HG03571 (cell line): ENCODE measurements around the gene LNX1.

Source experiments
- ATAC-seq: cut with Tn5 transposase; IDR thresholded peaks from one replicate; pipeline ENCODE4 v1.9.1; 2021; ENCODE audit not compliant: unreplicated experiment

Gene LNX1

GRCh38 chr4:53591372-53591892 is at the start of gene LNX1:
Gene LNX1, minus strand, starts transcription at chr4:53591486. Its CDS starts 17,484 bp downstream, at chr4:53574002.
- ATAC-seq, result no peak

GRCh38 chr4:53640576-53641453 is 49.5 kb upstream of the LNX1 start:
- ATAC-seq, result no peak

- ATAC-seq, result no peak
Measured at GRCh38 chr4:53638919-53639318, 47.6 kb upstream of the LNX1 start.

DNA sequence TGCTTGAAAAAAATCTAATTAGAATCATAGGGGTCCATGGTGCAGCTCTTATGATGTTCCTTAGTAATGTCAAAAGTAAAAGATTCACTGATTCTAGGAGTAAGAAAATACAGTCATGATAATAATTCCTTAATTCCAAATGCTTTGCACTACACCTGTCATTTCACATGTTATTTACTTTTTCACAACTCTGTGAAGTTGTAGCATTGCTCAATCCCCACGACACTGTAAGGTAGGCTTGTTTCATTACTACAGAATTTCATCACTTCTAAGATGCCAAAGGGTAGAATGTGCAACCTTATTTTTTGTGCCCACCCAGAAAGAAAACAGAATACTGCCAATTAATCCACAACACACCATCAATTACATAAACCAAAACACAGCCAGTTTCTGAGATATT is 46.1 kb upstream of the LNX1 start:
- no peak for ATAC-seq

- ATAC-seq, result no peak
Measured at GRCh38 chr4:53635697-53636483, 44.6 kb upstream of the LNX1 start.

DNA sequence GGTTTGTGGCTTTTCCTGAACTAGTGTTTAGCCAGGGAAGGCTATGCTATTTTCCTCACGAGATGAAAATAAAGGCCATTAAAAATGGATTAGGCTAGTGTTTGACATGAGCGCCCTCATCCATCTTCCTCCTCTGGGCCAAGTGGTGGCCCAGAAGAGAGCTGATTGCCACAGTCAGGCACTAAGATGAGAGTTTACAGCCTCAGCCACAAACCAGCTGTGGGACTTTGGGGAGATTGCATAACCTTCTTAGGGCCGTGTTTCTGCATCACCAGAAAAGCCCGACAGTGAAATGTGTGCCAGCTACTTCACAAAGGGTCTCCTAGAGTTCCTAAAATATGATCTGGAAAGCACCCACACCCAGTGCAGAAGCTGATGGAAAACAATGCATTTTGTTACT is 42.3 kb upstream of the LNX1 start:
- no peak for ATAC-seq

- ATAC-seq, result no peak
Measured at GRCh38 chr4:53629296-53629695, 38.0 kb upstream of the LNX1 start.

- ATAC-seq, result no peak
Measured at GRCh38 chr4:53626491-53626890, 35.2 kb upstream of the LNX1 start.

- ATAC-seq, result no peak
Measured at GRCh38 chr4:53625888-53626287, 34.6 kb upstream of the LNX1 start.

GRCh38 chr4:53622739-53623151 is 31.5 kb upstream of the LNX1 start:
- ATAC-seq, result no peak

- ATAC-seq, result no peak
Measured at GRCh38 chr4:53620956-53621355, 29.7 kb upstream of the LNX1 start.

DNA sequence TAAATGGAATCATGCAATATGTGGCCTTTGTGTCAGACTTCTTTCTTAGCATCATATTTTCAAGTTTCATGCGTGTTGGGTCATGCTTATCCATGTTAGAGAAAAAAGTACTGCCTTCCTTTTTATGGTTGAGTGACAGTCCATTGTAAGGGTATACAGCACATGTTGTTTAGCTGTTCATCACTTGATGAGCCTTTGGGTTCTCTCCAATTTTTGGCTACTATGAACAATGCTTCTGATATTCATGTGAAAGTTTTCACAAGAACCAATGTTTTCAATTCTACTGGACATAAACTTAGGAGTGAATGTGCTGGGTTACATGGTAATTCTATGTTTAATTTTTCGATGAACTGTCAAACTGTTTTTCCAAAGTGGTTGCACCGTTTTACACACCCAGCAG is 28.1 kb upstream of the LNX1 start:
- ATAC-seq, result no peak

GRCh38 chr4:53618321-53618720 is 27.0 kb upstream of the LNX1 start:
- no peak for ATAC-seq

- no peak for ATAC-seq
Measured at GRCh38 chr4:53617101-53617680, 25.9 kb upstream of the LNX1 start.

DNA sequence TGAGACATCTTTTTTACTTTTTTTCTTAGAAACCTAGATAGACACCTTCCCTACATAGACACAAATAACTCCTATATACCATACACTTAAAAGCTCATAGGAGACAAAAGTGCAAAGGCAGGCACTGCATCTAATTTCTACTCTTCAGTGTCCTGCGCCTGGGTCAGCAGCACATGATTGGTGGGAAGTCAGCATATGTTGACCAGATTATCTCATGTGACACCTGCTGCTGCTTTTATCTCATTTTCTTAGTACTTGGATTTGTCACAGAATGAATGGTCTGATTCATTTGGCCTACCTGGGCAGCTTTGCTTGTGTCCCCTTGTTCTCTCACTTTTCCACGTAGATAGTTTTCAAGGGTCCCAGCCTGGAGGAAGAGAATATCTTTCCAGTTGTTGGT is 24.9 kb upstream of the LNX1 start:
- ATAC-seq, result no peak

DNA sequence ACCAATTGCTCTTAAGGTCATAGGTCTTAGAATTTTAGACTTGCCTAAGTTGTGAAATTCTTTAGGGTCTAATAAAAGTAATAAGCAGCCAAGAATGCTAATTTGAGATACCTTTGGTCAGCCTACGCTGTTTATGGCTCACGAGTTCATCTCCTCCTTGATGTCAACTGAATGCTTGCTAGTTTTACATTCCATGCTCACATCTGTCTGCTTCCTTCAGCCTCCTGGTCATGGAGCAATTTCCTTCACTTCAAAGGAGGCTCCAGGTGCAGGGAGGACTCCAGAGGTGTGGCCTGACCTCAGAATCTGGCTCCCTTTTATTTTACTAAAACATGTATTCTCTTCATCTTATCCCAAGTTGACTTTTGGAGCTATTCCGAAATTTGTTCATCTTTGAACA is 23.3 kb upstream of the LNX1 start:
- no peak for ATAC-seq

- ATAC-seq, result no peak
Measured at GRCh38 chr4:53613428-53613827, 22.1 kb upstream of the LNX1 start.

DNA sequence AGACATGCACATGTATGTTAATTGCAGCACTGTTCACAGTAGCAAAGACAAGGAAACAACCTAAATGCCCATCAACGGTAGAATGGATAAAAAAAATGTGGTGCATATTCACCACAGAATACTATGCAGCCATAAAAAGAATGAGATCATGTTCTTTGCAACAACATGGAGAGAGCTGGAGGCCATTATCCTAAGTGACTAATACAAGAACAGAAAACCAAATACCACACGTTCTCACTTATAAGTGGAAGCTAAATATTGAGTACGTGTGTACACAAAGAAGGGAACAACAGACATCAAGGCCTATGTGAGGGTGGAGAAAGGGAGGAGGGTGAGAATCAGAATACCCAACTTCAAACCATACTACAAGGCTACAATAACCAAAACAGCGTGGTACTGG is 17.4 kb upstream of the LNX1 start:
- no peak for ATAC-seq

- no peak for ATAC-seq
Measured at GRCh38 chr4:53608242-53608641, 17.0 kb upstream of the LNX1 start.

DNA sequence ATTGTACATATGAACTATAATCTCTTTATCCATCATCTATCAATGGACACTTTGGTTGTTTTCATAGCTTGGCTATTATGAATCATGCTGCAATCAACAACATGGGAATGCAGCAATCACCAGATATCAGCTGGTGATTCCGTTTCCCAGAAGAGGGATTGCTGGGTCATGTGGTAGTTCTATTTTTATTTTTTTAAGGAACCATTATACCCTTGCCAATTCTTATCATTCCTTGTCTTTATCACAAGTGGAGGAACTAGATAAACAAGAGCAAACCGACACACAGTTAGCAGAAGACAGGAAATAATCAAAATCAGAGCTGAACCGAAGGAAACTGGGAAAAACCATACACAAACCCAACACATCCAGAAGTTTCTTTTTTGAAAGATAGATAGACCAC is 14.5 kb upstream of the LNX1 start:
- no peak for ATAC-seq

DNA sequence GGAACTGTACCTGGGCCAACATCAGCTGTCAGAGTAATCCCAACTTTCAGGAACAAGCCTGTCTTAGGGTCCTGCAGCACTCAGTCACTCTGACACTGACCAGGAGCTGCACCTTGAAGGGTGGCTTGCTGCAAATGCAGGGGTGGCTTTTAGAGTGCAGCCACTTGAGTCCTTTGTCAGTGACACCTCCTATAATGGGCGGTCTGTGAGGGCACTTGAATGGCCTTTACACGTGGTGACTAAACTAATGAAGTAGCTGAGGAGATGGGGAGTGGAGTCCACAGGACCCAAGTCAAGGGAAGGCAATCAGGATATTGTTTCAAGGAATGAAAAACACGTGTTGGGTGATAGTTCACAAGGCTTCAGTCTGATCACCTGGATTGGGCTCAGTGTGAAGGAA is 11.1 kb upstream of the LNX1 start:
- ATAC-seq, result no peak
